ENCODE results near the gene SLC4A3. TPM values are rescaled to one million over a fixed set of nuclear protein-coding genes. Genes with fewer than 3 reads are reported as not detected.
A peak's percentile ranks its signal among the peaks of the same experiment; 100 is the strongest.

The SLC4A3 gene
- total and polyA plus RNA-seq, 2 of the 13 experiments (the other 11 are each of a cell fraction or from before 2014, with no cell fraction given) = 0.18 to 0.95 TPM

DNA sequence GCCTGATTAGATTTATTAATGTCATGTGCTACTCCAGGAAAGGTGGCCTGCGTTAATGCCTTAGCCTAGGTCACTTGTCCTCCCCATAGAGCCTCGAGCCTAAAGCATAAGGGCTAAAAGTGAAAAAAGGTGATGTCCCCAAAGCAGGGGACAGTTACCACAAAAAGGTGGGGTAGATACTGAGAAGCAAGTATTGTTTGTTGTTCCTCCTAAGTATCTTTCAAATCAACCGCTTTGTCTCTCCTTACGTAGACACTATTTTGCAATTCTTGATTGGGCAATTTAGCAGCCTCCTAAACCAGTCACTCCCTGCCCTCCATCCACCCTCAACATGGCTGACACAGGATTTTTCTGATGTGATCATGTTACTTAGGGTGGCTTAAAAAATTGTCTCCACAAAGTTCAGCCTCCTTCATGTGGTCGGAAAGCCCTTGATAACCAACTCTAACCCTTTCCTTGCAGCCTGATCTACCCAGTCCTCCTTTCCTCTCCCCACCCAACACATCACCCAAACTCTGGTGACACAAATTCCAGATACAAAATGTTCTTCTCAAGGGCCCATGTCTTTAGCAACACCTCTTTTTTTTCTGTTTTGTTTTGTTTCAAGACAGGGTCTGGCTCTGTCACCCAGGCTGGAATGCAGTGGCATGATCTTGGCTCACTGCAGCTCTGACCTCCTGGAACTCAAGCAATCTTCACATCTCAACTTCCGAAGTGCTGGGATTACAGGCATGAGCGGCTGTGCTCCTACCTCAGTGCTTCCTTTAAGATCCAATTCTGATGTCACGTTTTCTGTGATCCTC is 48.4 kb upstream of the SLC4A3 start (continued):
- TF ChIP-seq, protein P1, sequence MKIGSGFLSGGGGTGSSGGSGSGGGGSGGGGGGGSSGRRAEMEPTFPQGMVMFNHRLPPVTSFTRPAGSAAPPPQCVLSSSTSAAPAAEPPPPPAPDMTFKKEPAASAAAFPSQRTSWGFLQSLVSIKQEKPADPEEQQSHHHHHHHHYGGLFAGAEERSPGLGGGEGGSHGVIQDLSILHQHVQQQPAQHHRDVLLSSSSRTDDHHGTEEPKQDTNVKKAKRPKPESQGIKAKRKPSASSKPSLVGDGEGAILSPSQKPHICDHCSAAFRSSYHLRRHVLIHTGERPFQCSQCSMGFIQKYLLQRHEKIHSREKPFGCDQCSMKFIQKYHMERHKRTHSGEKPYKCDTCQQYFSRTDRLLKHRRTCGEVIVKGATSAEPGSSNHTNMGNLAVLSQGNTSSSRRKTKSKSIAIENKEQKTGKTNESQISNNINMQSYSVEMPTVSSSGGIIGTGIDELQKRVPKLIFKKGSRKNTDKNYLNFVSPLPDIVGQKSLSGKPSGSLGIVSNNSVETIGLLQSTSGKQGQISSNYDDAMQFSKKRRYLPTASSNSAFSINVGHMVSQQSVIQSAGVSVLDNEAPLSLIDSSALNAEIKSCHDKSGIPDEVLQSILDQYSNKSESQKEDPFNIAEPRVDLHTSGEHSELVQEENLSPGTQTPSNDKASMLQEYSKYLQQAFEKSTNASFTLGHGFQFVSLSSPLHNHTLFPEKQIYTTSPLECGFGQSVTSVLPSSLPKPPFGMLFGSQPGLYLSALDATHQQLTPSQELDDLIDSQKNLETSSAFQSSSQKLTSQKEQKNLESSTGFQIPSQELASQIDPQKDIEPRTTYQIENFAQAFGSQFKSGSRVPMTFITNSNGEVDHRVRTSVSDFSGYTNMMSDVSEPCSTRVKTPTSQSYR (CRISPR knock-in tag; IDR thresholded peaks at IDR 0.05; ENCODE audit: borderline replicate concordance) = peak; percentile 8; the same call in 1 of the 2 replicates
- TF ChIP-seq, protein P2, sequence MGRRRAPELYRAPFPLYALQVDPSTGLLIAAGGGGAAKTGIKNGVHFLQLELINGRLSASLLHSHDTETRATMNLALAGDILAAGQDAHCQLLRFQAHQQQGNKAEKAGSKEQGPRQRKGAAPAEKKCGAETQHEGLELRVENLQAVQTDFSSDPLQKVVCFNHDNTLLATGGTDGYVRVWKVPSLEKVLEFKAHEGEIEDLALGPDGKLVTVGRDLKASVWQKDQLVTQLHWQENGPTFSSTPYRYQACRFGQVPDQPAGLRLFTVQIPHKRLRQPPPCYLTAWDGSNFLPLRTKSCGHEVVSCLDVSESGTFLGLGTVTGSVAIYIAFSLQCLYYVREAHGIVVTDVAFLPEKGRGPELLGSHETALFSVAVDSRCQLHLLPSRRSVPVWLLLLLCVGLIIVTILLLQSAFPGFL (CRISPR knock-in tag; IDR thresholded peaks at IDR 0.05) = no peak
- TF ChIP-seq SSRP1 (CRISPR knock-in tag; IDR thresholded peaks at IDR 0.05) = no peak
- no peak for TF ChIP-seq SALL1 (CRISPR knock-in tag; IDR thresholded peaks at IDR 0.05)
- TF ChIP-seq, protein P3, sequence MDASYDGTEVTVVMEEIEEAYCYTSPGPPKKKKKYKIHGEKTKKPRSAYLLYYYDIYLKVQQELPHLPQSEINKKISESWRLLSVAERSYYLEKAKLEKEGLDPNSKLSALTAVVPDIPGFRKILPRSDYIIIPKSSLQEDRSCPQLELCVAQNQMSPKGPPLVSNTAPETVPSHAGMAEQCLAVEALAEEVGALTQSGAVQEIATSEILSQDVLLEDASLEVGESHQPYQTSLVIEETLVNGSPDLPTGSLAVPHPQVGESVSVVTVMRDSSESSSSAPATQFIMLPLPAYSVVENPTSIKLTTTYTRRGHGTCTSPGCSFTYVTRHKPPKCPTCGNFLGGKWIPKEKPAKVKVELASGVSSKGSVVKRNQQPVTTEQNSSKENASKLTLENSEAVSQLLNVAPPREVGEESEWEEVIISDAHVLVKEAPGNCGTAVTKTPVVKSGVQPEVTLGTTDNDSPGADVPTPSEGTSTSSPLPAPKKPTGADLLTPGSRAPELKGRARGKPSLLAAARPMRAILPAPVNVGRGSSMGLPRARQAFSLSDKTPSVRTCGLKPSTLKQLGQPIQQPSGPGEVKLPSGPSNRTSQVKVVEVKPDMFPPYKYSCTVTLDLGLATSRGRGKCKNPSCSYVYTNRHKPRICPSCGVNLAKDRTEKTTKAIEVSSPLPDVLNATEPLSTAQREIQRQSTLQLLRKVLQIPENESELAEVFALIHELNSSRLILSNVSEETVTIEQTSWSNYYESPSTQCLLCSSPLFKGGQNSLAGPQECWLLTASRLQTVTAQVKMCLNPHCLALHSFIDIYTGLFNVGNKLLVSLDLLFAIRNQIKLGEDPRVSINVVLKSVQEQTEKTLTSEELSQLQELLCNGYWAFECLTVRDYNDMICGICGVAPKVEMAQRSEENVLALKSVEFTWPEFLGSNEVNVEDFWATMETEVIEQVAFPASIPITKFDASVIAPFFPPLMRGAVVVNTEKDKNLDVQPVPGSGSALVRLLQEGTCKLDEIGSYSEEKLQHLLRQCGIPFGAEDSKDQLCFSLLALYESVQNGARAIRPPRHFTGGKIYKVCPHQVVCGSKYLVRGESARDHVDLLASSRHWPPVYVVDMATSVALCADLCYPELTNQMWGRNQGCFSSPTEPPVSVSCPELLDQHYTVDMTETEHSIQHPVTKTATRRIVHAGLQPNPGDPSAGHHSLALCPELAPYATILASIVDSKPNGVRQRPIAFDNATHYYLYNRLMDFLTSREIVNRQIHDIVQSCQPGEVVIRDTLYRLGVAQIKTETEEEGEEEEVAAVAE (CRISPR knock-in tag; IDR thresholded peaks at IDR 0.05; ENCODE audit: borderline replicate concordance) = 0 out of 2 replicates have a peak, but pooled peaks have one; percentile 24
- TF ChIP-seq, protein P4, sequence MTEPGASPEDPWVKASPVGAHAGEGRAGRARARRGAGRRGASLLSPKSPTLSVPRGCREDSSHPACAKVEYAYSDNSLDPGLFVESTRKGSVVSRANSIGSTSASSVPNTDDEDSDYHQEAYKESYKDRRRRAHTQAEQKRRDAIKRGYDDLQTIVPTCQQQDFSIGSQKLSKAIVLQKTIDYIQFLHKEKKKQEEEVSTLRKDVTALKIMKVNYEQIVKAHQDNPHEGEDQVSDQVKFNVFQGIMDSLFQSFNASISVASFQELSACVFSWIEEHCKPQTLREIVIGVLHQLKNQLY (CRISPR knock-in tag; IDR thresholded peaks at IDR 0.05) = no peak
- TF ChIP-seq ZMYM4 (CRISPR knock-in tag; IDR thresholded peaks at IDR 0.05) = no peak
- no peak for TF ChIP-seq NPAS2 (CRISPR knock-in tag; IDR thresholded peaks at IDR 0.05; ENCODE audit: borderline replicate concordance)
- TF ChIP-seq BCL6 (CRISPR knock-in tag; IDR thresholded peaks at IDR 0.05) = 0 out of 2 replicates have a peak, but pooled peaks have one; percentile 20
- no peak for TF ChIP-seq CCDC6 (CRISPR knock-in tag; IDR thresholded peaks at IDR 0.05)
- no peak for TF ChIP-seq NR3C1 (CRISPR knock-in tag; IDR thresholded peaks at IDR 0.05)
- TF ChIP-seq ZNF230 (CRISPR knock-in tag; IDR thresholded peaks at IDR 0.05) = peak; percentile 64; the same call in 1 of the 2 replicates
- 0 out of 2 replicates have a peak, but pooled peaks have one; percentile 19 for TF ChIP-seq ARID2 (CRISPR knock-in tag; IDR thresholded peaks at IDR 0.05; ENCODE audit: borderline replicate concordance)
- TF ChIP-seq GABPA (IDR thresholded peaks at IDR 0.05; ENCODE audit: low read depth, low read length) = no peak
- TF ChIP-seq GABPA (CRISPR knock-in tag; IDR thresholded peaks at IDR 0.05; ENCODE audit: low read depth) = 0 out of 2 replicates have a peak, but pooled peaks have one; percentile 17
- no peak for TF ChIP-seq HNRNPL (IDR thresholded peaks at IDR 0.05; ENCODE audit: low read depth, low read length)
- no peak for TF ChIP-seq TOPORS (CRISPR knock-in tag; IDR thresholded peaks at IDR 0.05)
- no peak for TF ChIP-seq ATF7 (IDR thresholded peaks at IDR 0.05)
- TF ChIP-seq ATF7 (CRISPR knock-in tag; IDR thresholded peaks at IDR 0.05) = no peak
- no peak for TF ChIP-seq ATRX (CRISPR knock-in tag; IDR thresholded peaks at IDR 0.05; ENCODE audit: borderline replicate concordance)
- TF ChIP-seq ZNF292 (CRISPR knock-in tag; IDR thresholded peaks at IDR 0.05; ENCODE audit: borderline replicate concordance, low read depth) = no peak
